Right ventricle myocardium superior (tissue), 1 donor: ENCODE results near the gene CFP. TPM values are rescaled to one million over a fixed set of nuclear protein-coding genes. Genes with fewer than 3 reads are reported as not detected.
"Not testable (repeated sequence)": the region's sequence is repeated elsewhere in the genome, so short reads cannot be mapped to it uniquely, and the experiment has no call there.

Experiments used
- ATAC-seq: fragments of 200-7000 bp; cut with Tn5 transposase; one replicate; pipeline ENCODE4 v1.9.1; 2020; ENCODE audit warnings: mild to moderate bottlenecking; ENCODE audit not compliant: poor library complexity
- DNase-seq: peaks from one replicate; pipeline ENCODE4 v3.0.0-alpha.2; 2020
- intact Hi-C: fragments of 100-400 bp; cut with DNase I; formaldehyde crosslinking; loops from one replicate; pipeline ENCODE4 v1.11.2; 2022
- long read RNA-seq: library from polyadenylated mRNA; unstranded; transcript quantifications from one replicate; pipeline ENCODE4 v2.0.0, GENCODE V29; 2021
- total RNA-seq: library from RNA; stranded (reverse); fragmentation: NEBNext Ultra II Directional; extraction: Animal tissue kit (Norgen Biotek cat#: 25700); gene quantifications from one replicate; pipeline ENCODE4 v1.2.1, GENCODE V29; 2021
- donor health status: DM: no; HTN: yes; CAD: no; lungs with severe emphysema.

The CFP gene
- 2.6 TPM for total RNA-seq
- long read RNA-seq, transcript CFP-203 (9 exons, 1,592 nt), result major isoform, 6 of 7 reads
- long read RNA-seq, partial matches to known transcripts, result 0 of 7 reads
- long read RNA-seq, other reads (novel, unspliced or antisense), result 1 of 7 reads

DNA sequence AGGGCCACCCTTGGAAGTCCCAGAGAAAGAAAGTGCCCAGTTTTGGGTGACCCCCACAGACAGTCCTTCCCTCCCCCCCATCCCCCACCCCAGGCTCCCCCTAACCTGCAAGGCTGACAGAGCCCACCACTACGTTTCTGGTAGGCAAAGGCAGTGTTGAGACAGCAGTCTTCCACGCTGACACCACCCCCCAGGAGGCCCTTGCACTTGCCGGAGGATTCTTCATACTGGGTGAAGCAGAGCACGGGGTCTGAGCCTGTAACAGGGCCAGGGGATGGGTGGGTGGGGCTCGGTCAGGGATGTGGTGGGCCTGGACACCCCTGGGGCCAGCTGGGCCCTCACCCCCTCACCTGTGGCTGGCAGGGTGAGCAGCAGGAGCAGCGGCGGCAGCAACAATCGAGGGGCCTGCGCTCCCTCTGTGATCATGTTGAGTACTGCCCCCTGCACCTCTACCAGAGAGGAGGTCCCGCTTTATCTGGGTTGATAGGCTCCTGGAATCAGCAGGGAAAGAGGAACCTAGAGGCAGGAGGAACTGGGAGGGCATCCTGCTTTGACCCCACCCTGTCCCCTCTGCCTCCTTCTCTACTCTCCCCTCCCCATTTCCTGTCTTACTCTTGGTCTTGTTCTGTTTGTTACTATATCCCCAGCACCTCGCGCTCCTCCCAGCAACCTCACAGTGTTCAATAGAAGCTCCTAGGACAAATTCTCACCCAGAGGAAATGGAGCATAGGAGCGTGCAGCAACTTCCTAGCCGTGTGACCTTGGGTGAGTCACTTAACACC is at the start of gene CFP:
Gene CFP, minus strand, starts transcription at position 512 of the 782 bp plus-strand sequence. Its CDS starts 86 bp downstream, at position 426.
- DNase-seq, result no peak
- peak; percentile 36 for ATAC-seq
- intact Hi-C loops, result no loop called here

DNA sequence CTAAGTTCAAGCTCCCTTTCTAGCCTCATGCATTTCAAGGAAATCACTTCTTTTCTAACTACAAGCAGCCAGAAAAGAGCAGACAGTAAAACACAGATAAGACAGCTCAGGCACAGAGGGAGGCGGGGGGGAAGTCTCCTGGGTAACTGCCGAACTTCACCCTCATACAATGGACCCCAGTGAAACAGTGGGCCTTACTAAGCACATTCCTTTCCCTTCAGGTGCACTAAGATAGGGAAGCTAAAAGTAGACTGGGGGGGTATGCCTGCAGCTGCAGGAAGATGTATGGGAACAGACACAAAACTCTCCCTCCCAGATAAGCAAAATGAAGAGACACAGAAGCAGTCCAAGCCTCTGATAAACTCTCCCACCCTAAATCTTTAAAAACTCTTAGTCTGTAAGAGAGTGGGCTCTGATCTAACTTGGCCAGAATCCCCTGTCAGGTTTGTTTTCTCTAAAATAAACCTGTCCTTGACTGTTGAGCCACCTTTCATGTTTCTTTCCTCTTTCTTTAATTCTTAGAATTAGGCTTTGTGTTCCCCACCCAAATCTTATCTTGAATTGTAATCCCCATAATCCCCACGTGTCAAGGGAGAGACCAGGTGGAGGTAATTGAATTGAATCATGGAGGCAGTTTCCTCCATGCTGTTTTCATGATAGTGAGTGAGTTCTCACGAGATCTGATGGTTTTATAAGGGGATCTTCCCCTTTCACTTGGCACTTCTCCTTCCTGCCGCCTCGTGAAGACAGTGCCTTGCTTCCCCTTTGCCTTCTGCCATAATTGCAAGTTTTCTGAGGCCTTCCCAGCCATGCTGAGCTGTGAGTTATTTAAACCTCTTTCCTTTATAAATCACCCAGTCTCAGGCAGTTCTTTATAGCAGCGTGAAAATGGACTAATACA is 46.5 kb upstream of the CFP start:
- ATAC-seq, DNase-seq, intact Hi-C loops: not testable (repeated sequence)

- intact Hi-C loops, result no loop called here
- no peak for ATAC-seq
- DNase-seq, result no peak
Observed at GRCh38 chrX:47674776-47675175, 45.0 kb upstream of the CFP start.

DNA sequence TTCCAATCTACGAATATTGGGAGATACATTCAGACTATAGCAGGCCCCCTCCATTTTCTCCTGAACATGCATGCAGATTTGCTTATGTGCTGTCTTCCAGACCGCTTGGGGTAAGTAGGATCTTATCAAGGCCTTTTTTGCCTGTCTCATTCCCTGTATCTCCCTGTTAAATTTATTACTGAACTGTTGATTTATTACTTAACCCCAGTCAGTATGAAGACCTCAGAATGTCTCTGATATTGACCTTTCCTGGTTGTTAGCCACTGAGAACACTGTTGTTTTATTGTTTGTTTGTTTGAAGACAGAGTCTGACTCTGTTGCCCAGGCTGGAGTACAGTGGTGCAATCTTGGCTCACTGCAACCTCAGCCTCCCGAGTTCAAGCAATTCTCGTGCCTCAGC is 36.1 kb upstream of the CFP start:
- DNase-seq, intact Hi-C loops, ATAC-seq: not testable (repeated sequence)

DNA sequence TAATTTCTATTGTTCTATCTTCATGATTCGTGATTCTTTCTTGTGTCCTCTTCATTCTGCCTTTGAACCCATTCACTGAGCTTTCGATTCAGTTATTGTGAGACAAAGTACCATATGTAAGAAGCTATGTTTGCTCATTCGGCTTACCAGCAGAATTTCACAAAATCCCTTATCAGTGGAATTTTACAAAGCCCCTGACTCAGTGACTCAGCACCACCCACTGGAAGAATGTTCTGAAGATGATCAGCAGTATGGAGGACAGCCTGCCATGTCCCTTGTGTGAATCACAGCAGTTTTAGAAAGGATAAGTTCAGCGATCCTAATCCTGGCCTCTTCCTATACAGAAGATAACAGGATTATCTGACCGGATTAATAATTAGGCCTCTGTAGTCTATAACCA is 35.0 kb upstream of the CFP start:
- DNase-seq, result no peak
- ATAC-seq, result no peak
- intact Hi-C loops, result no loop called here

GRCh38 chrX:47662144-47662657 is 32.5 kb upstream of the CFP start:
- intact Hi-C loops, result no loop called here
- no peak for ATAC-seq
- no peak for DNase-seq

DNA sequence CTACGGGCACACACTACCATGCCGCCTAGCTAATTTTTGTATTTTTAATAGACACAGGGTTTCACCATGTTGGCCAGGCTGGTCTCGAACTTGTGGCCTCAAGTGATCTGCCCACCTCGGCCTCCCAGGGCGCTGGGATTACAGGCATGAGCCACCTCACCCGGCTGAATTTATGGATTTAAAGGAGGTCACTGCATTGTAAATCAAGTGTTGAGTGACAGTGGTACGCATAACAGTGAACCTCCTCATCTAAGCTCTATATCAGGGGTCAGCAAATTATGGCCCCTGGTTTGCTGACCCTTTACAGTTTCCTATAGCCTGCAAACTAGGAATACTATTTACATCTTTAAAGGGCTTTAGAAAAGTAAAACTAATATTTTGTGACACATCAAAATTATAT is 31.8 kb upstream of the CFP start:
- ATAC-seq (no peak), DNase-seq (no peak)

GRCh38 chrX:47659421-47659726 is 29.6 kb upstream of the CFP start:
- no peak for DNase-seq
- intact Hi-C loops, result loop anchor here (10.0 kb wide), 1 partner anchor 365 kb away; no protein-coding TSS in a partner anchor
- ATAC-seq, result no peak

More for the DNA sequence above, 31.8 kb upstream of the CFP start:
- intact Hi-C loops, result no loop called here

- DNase-seq (peak; percentile 94), ATAC-seq (peak; percentile 97)
- intact Hi-C loops, result loop anchor here (10.0 kb wide), 1 partner anchor 366 kb away; no protein-coding TSS in a partner anchor
Observed at GRCh38 chrX:47658684-47659420, 29.1 kb upstream of the CFP start, which contains the start of gene UXT. Gene UXT (minus strand): TSS chrX:47659180. CDS start chrX:47658927, 253 bp downstream.

DNA sequence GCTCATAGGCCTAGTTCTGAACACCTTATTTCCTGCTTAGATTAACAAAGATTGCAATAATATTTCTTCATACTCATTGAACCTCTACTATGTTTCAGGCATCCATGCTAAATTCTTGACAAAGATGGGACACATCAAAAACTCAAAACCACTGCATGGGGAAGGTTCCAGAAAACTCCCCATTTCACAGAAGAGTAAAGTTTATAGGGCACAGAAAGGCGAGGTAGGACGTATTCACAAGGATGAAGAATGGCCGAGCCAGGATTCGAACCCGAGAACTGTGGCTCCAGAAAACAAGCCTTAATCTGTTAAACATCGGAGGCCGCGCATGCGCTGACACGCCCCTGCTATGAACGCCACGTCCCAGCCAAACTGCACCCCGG is 28.6 kb upstream of the CFP start:
- intact Hi-C loops, result loop anchor here (10.0 kb wide), 1 partner anchor 367 kb away; no protein-coding TSS in a partner anchor
- DNase-seq, result no peak
- ATAC-seq, result no peak

DNA sequence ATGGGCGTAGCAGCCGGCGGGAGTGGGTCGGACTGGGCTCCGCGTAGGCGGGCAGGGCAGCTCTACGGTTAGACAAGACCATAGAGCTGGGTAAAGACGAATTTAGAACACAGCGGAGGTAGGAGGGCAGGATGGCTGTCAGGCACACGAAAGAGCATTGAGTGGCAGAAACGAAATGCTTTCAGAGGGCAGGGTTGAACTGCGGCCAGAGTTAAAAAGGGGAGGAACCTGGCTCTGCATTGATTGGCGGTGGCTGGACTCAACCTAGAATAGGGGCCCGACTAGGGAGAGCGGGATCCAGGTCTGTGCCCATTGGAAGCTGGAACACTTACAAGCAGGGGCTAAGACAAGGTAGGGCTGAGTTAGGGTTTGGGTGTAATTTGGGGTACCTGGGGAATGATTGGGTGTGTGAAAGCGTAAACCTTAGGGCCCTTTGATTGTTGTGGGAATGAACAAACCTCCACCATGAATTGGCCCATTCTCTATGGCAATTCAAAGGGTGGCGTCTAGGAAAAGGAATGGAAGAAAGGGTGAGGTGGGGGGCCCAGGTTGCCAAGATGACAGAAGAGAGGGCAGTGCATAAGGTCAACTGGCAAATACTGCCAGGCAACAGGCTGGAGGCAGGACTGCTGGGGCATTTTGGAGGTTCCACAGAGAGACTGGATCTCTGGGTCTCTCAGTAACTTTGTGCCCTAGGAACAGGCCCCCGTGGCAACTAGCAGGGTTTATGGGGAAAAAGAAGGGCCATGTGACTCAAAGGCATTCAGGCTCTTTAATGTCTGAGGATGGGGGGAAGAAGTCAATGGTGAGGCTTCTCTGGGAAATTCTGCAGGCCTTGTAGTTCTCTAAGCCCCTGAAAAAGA is 21.5 kb upstream of the CFP start:
- DNase-seq (no peak), ATAC-seq (peak; percentile 41)
- intact Hi-C loops, result loop anchor here (10.0 kb wide), 1 partner anchor 374 kb away; no protein-coding TSS in a partner anchor

GRCh38 chrX:47650164-47651042 is 20.7 kb upstream of the CFP start, which contains the start of gene ELK1:
Gene ELK1 (minus strand): TSS chrX:47650563. CDS start chrX:47641441, 9,122 bp downstream.
- DNase-seq (peak; percentile 96), ATAC-seq (peak; percentile 95)
- intact Hi-C loops, result loop anchor here (10.0 kb wide), 1 partner anchor 374 kb away; no protein-coding TSS in a partner anchor

- DNase-seq (no peak), ATAC-seq (no peak)
- intact Hi-C loops, result loop anchor here (10.0 kb wide), 1 partner anchor 375 kb away; no protein-coding TSS in a partner anchor
Observed at GRCh38 chrX:47649781-47650163, 20.0 kb upstream of the CFP start.

DNA sequence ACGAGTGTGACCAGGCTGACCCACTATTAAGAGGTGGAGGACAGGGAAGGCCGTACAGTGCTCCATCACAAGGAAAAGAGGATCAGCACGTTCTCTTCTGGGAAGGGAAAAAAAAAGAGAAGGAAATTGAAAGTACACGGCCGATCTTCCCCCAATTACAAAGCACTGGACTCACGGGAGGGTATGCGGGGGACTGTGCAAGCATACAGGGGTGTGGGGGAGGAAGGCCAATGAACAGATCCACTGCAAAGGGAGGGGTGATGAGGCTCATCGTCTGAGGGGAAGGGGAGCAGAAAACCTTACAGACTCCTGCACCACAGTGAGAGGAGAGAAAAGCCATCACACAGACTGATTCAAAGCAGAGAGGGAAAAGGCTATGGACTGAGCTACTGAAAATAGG is 19.5 kb upstream of the CFP start:
- intact Hi-C loops, result no loop called here
- no peak for DNase-seq

DNA sequence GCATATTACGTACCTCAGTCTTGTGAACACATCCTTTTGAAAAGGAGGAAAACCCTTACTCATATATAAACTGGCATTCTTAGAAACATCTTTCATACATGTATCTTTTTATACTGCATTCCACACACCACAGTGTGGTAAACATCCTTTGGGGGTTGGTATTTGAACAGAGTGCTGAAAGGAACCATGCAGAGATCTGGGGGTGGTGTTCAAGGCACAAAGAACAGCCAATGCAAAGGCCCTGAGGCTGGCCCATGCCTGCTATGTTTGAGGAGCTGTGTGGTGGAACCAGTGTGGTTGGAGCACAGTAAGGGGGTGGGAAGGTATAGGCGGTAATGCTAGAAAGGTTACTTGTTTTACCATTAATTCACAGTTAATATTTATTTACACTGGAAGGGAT is 18.6 kb upstream of the CFP start:
- no peak for DNase-seq
- intact Hi-C loops, result no loop called here
- no peak for ATAC-seq

More for the DNA sequence above, 19.5 kb upstream of the CFP start:
- no peak for ATAC-seq

- ATAC-seq (no peak), DNase-seq (no peak)
- intact Hi-C loops, result no loop called here
Observed at GRCh38 chrX:47646636-47647035, 16.9 kb upstream of the CFP start.
